HepG2 (cell line): ENCODE results near the gene TMEM107. TPM values are rescaled to one million over a fixed set of nuclear protein-coding genes. Genes with fewer than 3 reads are reported as not detected.

Source experiments
- ATRX ChIP-seq: sonication (generic); formaldehyde crosslinking; IDR thresholded peaks from 2 replicates; pipeline ENCODE4 v1.4.0; 2020; ENCODE audit warnings: missing genetic modification reagents, borderline replicate concordance
- HDAC1 ChIP-seq: sonication (generic); formaldehyde crosslinking; IDR thresholded peaks from 2 replicates; pipeline ENCODE4 v1.5.1; 2020; ENCODE audit warnings: mild to moderate bottlenecking, missing genetic modification reagents
- KDM1A ChIP-seq: IDR thresholded peaks from 2 replicates; pipeline ENCODE4 v1.6.1; 2016; ENCODE audit warnings: missing compliant biosample characterization
- MED1 ChIP-seq: sonication (generic); formaldehyde crosslinking; IDR thresholded peaks from 2 replicates; pipeline ENCODE4 v1.4.0; 2020; ENCODE audit warnings: missing genetic modification reagents
- MEIS2 ChIP-seq: sonication (generic); formaldehyde crosslinking; IDR thresholded peaks from 2 replicates; pipeline ENCODE4 v1.9.0; 2021; ENCODE audit warnings: mild to moderate bottlenecking, missing genetic modification reagents
- NFKB2 ChIP-seq: sonication (generic); formaldehyde crosslinking; IDR thresholded peaks from 2 replicates; pipeline ENCODE4 v1.4.0; 2020; ENCODE audit warnings: missing genetic modification reagents, borderline replicate concordance
- RFX1 ChIP-seq: fragments of 450-650 bp; IDR thresholded peaks from 2 replicates; pipeline ENCODE4 v1.6.1; 2017
- RXRB ChIP-seq: IDR thresholded peaks from 2 replicates; pipeline ENCODE4 v1.6.1; 2016; ENCODE audit warnings: borderline replicate concordance, missing genetic modification reagents, missing compliant biosample characterization
- SATB2 ChIP-seq: sonication (generic); formaldehyde crosslinking; IDR thresholded peaks from 2 replicates; pipeline ENCODE4 v1.5.0; 2020; ENCODE audit warnings: missing genetic modification reagents
- SIN3A ChIP-seq: IDR thresholded peaks from 2 replicates; pipeline ENCODE4 v1.6.1; 2011; ENCODE audit warnings: low read depth, mild to moderate bottlenecking, control low read depth, low read length, borderline replicate concordance
- ZBTB38 ChIP-seq: sonication (generic); formaldehyde crosslinking; IDR thresholded peaks from 2 replicates; pipeline ENCODE4 v1.5.1; 2020; ENCODE audit warnings: mild to moderate bottlenecking, missing genetic modification reagents
- ZBTB7A ChIP-seq: sonication (generic); formaldehyde crosslinking; IDR thresholded peaks from 2 replicates; pipeline ENCODE4 v1.8.0; 2022; ENCODE audit warnings: mild to moderate bottlenecking, missing genetic modification reagents
- ZFP36 ChIP-seq: fragments of 150-350 bp; IDR thresholded peaks from 2 replicates; pipeline ENCODE4 v1.6.1; 2018; ENCODE audit warnings: borderline replicate concordance, low read length, low read depth; ENCODE audit not compliant: partially characterized antibody
- ZNF253 ChIP-seq: sonication (generic); formaldehyde crosslinking; IDR thresholded peaks from 2 replicates; pipeline ENCODE4 v1.8.0; 2022; ENCODE audit warnings: mild to moderate bottlenecking, missing genetic modification reagents, borderline replicate concordance
- ZNF441 ChIP-seq: sonication (generic); formaldehyde crosslinking; IDR thresholded peaks from 2 replicates; pipeline ENCODE4 v1.7.0; 2021; ENCODE audit warnings: missing genetic modification reagents, borderline replicate concordance
- ZNF607 ChIP-seq: sonication (generic); formaldehyde crosslinking; IDR thresholded peaks from 2 replicates; pipeline ENCODE4 v1.5.1; 2020; ENCODE audit warnings: missing genetic modification reagents, mild to moderate bottlenecking, borderline replicate concordance
- ZNF629 ChIP-seq: sonication (generic); formaldehyde crosslinking; conservative IDR thresholded peaks from 2 replicates; pipeline ENCODE4 v1.5.0; 2020; ENCODE audit warnings: missing genetic modification reagents
- ZNF768 ChIP-seq: sonication (generic); formaldehyde crosslinking; IDR thresholded peaks from 2 replicates; pipeline ENCODE4 v1.4.0; 2020; ENCODE audit warnings: missing genetic modification reagents
- ZSCAN25 ChIP-seq: sonication (generic); formaldehyde crosslinking; IDR thresholded peaks from 2 replicates; pipeline ENCODE4 v1.8.0; 2022; ENCODE audit warnings: mild to moderate bottlenecking, missing genetic modification reagents
- polyA plus RNA-seq, 8 experiments: library from polyadenylated mRNA; depleted of rRNA in 3 of 8; stranded (reverse) in 7 of 8; unstranded in 1 of 8; fragments of >200 nt; fragmentation: Illumina TruSeq in 4 of 8; extraction: Trizol in 4 of 8; gene quantifications; 2 replicates each; pipeline versions ENCODE4 v1.2.1 to v1.2.3, GENCODE V29; 2011 to 2016; ENCODE audit warnings: low read depth in 4 of 8, missing spikeins in 1 of 8, mixed read lengths in 1 of 8; ENCODE audit not compliant: insufficient read depth in 1 of 8
- total RNA-seq, 5 experiments: library from RNA; depleted of rRNA; stranded (reverse); fragments of >200 nt; fragmentation: Illumina TruSeq; extraction: Trizol; gene quantifications; 2 replicates each; pipeline ENCODE4 v1.2.3, GENCODE V29; 2016; ENCODE audit warnings: low read depth in 1 of 5
- TF ChIP-seq, protein P1 (sequence below): sonication (generic); formaldehyde crosslinking; IDR thresholded peaks from 2 replicates; pipeline ENCODE4 v1.4.0; 2020; ENCODE audit warnings: low read depth, missing genetic modification reagents
- TF ChIP-seq, protein P2 (sequence below): sonication (generic); formaldehyde crosslinking; IDR thresholded peaks from 2 replicates; pipeline ENCODE4 v1.9.0; 2022; ENCODE audit warnings: missing genetic modification reagents, mild to moderate bottlenecking, borderline replicate concordance
- TF ChIP-seq, protein P3 (sequence below): sonication (generic); formaldehyde crosslinking; IDR thresholded peaks from 2 replicates; pipeline ENCODE4 v1.4.0; 2020; ENCODE audit warnings: missing genetic modification reagents
- TF ChIP-seq, protein P4 (sequence below): sonication (generic); formaldehyde crosslinking; IDR thresholded peaks from 2 replicates; pipeline ENCODE4 v1.4.0; 2020; ENCODE audit warnings: missing genetic modification reagents

Gene TMEM107
- total and polyA plus RNA-seq, 2 of the 13 experiments (the other 11 are each of a cell fraction or from before 2014, with no cell fraction given) = 7.2 to 15.3 TPM

DNA sequence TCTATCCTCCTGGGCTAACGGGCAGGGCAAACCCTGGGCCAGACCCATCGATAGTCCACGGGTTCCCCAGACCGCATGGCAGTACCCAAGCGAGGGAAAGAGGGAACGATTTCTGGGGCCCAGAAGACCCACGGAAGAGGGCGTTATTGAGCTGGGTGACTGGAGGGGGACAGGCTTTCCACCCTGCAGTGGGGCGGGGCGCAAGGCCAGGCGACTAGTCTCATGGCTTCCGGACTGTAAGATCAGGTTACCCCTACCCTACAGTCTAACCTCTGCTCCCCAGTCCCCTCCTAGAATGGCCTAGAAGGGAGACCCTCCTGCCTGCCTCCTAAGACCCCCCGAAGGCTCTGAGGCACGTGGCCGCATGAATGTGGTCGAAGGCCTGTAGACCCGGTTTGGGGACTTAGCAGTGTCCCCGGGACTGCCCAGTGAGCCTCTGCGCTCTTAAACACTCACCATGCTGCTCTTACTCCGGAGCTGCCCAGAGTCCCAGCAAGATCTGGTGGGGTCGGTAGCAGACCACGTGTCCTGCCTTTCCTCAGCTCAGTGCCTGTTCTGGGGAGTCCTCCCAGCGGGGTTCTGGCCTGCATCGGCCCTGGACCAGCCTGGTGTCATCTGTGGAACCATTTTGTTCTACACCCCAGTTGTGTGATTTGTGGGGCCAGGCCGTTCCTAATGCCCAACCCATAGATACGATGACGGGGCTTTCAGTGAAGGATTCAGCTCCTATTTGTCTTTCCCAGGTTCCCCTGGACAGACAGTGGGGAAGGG is 47.4 kb upstream of the TMEM107 start (continued):
- TF ChIP-seq, protein P1, sequence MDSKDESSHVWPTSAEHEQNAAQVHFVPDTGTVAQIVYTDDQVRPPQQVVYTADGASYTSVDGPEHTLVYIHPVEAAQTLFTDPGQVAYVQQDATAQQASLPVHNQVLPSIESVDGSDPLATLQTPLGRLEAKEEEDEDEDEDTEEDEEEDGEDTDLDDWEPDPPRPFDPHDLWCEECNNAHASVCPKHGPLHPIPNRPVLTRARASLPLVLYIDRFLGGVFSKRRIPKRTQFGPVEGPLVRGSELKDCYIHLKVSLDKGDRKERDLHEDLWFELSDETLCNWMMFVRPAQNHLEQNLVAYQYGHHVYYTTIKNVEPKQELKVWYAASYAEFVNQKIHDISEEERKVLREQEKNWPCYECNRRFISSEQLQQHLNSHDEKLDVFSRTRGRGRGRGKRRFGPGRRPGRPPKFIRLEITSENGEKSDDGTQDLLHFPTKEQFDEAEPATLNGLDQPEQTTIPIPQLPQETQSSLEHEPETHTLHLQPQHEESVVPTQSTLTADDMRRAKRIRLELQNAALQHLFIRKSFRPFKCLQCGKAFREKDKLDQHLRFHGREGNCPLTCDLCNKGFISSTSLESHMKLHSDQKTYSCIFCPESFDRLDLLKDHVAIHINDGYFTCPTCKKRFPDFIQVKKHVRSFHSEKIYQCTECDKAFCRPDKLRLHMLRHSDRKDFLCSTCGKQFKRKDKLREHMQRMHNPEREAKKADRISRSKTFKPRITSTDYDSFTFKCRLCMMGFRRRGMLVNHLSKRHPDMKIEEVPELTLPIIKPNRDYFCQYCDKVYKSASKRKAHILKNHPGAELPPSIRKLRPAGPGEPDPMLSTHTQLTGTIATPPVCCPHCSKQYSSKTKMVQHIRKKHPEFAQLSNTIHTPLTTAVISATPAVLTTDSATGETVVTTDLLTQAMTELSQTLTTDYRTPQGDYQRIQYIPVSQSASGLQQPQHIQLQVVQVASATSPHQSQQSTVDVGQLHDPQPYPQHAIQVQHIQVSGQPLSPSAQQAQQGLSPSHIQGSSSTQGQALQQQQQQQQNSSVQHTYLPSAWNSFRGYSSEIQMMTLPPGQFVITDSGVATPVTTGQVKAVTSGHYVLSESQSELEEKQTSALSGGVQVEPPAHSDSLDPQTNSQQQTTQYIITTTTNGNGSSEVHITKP (CRISPR knock-in tag) = no peak
- TF ChIP-seq MEIS2 (CRISPR knock-in tag) (no peak), ZNF607 (CRISPR knock-in tag) (no peak; the same call in 1 of the 2 replicates), NFKB2 (CRISPR knock-in tag) (no peak), ZFP36 (no peak), ZNF441 (CRISPR knock-in tag) (no peak), ZBTB7A (no peak; the same call in none of the 2 replicates), ZBTB38 (no peak), HDAC1 (CRISPR knock-in tag) (no peak), KDM1A (CRISPR knock-in tag) (no peak), SIN3A (peak; percentile 85; the same call in 1 of the 2 replicates), SATB2 (CRISPR knock-in tag) (0 out of 2 replicates have a peak, but pooled peaks have one; percentile 28), RXRB (no peak), ATRX (no peak), RFX1 (no peak), ZNF629 (CRISPR knock-in tag) (no peak), ZNF768 (no peak), MED1 (CRISPR knock-in tag) (no peak), ZNF253 (CRISPR knock-in tag) (no peak), ZSCAN25 (no peak; the same call in 1 of the 2 replicates)
- TF ChIP-seq, protein P2, sequence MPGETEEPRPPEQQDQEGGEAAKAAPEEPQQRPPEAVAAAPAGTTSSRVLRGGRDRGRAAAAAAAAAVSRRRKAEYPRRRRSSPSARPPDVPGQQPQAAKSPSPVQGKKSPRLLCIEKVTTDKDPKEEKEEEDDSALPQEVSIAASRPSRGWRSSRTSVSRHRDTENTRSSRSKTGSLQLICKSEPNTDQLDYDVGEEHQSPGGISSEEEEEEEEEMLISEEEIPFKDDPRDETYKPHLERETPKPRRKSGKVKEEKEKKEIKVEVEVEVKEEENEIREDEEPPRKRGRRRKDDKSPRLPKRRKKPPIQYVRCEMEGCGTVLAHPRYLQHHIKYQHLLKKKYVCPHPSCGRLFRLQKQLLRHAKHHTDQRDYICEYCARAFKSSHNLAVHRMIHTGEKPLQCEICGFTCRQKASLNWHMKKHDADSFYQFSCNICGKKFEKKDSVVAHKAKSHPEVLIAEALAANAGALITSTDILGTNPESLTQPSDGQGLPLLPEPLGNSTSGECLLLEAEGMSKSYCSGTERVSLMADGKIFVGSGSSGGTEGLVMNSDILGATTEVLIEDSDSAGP (CRISPR knock-in tag) = peak; percentile 64; the same call in 1 of the 2 replicates
- TF ChIP-seq, protein P3, sequence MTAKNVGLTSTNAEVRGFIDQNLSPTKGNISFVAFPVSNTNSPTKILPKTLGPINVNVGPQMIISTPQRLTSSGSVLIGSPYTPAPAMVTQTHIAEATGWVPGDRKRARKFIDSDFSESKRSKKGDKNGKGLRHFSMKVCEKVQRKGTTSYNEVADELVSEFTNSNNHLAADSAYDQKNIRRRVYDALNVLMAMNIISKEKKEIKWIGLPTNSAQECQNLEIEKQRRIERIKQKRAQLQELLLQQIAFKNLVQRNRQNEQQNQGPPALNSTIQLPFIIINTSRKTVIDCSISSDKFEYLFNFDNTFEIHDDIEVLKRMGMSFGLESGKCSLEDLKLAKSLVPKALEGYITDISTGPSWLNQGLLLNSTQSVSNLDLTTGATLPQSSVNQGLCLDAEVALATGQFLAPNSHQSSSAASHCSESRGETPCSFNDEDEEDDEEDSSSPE (CRISPR knock-in tag) = peak; percentile 75
- TF ChIP-seq, protein P4, sequence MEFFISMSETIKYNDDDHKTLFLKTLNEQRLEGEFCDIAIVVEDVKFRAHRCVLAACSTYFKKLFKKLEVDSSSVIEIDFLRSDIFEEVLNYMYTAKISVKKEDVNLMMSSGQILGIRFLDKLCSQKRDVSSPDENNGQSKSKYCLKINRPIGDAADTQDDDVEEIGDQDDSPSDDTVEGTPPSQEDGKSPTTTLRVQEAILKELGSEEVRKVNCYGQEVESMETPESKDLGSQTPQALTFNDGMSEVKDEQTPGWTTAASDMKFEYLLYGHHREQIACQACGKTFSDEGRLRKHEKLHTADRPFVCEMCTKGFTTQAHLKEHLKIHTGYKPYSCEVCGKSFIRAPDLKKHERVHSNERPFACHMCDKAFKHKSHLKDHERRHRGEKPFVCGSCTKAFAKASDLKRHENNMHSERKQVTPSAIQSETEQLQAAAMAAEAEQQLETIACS (CRISPR knock-in tag) = no peak
